ENCODE results near the gene CEP112. TPM values are rescaled to one million over a fixed set of nuclear protein-coding genes. Genes with fewer than 3 reads are reported as not detected.

Gene CEP112
- total RNA-seq, 4 donors from 2014 or later, result 18.9 to 51.8 (median 29.6) TPM

GRCh38 chr17:65848751-65849150, 343.2 kb downstream of the CEP112 start:
- TF ChIP-seq CTCF (IDR thresholded peaks at IDR 0.05; ENCODE audit: low read depth), result no peak

GRCh38 chr17:65841089-65841488, 350.8 kb downstream of the CEP112 start:
- no peak for TF ChIP-seq CTCF (IDR thresholded peaks at IDR 0.05; ENCODE audit: low read depth)

- TF ChIP-seq CTCF (IDR thresholded peaks at IDR 0.05; ENCODE audit: low read depth), result no peak
Observed at GRCh38 chr17:65833214-65833613, 358.7 kb downstream of the CEP112 start.

- TF ChIP-seq CTCF (IDR thresholded peaks at IDR 0.05; ENCODE audit: low read depth), result no peak
Observed at GRCh38 chr17:65830356-65830755, 361.6 kb downstream of the CEP112 start.

- no peak for TF ChIP-seq CTCF (IDR thresholded peaks at IDR 0.05; ENCODE audit: low read depth)
Observed at GRCh38 chr17:65824901-65825300, 367.0 kb downstream of the CEP112 start.

GRCh38 chr17:65823713-65824112, 368.2 kb downstream of the CEP112 start:
- no peak for TF ChIP-seq CTCF (IDR thresholded peaks at IDR 0.05; ENCODE audit: low read depth)

GRCh38 chr17:65820811-65821210, 371.1 kb downstream of the CEP112 start:
- TF ChIP-seq CTCF (IDR thresholded peaks at IDR 0.05; ENCODE audit: low read depth), result no peak
